8988T (cell line): Measurements from ENCODE around the gene CYP26C1.

ENCODE experiments used
- DNase-seq: peaks from one replicate; pipeline ENCODE4 v3.0.0; 2011

CYP26C1 gene

GRCh38 chr10:93059975-93060886, at the start of gene CYP26C1:
CYP26C1 (plus strand) TSS chr10:93060798; CDS start chr10:93061264, 466 bp downstream.
- DNase-seq = peak; percentile 28

- DNase-seq = no peak
These were observed 44.9 kb upstream of the CYP26C1 start for GRCh38 chr10:93015722-93016121.

- DNase-seq = no peak
These were observed 37.5 kb upstream of the CYP26C1 start for GRCh38 chr10:93023013-93023650.

- DNase-seq = no peak
These were observed 34.5 kb upstream of the CYP26C1 start for GRCh38 chr10:93026072-93026471.

GRCh38 chr10:93027508-93027907, 33.1 kb upstream of the CYP26C1 start:
- DNase-seq = no peak

- no peak for DNase-seq
These were observed 31.7 kb upstream of the CYP26C1 start for GRCh38 chr10:93028883-93029282.

- no peak for DNase-seq
These were observed 30.2 kb upstream of the CYP26C1 start for GRCh38 chr10:93030409-93030808.

- no peak for DNase-seq
These were observed 28.3 kb upstream of the CYP26C1 start for GRCh38 chr10:93032105-93032808.

- no peak for DNase-seq
These were observed 27.8 kb upstream of the CYP26C1 start for GRCh38 chr10:93032809-93033137.

- DNase-seq = no peak
These were observed 26.2 kb upstream of the CYP26C1 start for GRCh38 chr10:93034426-93034825.

- no peak for DNase-seq
These were observed 21.5 kb upstream of the CYP26C1 start for GRCh38 chr10:93039110-93039509.

- DNase-seq = no peak
These were observed 20.9 kb upstream of the CYP26C1 start for GRCh38 chr10:93039721-93040120.

GRCh38 chr10:93054486-93054885, 6.1 kb upstream of the CYP26C1 start:
- no peak for DNase-seq

GRCh38 chr10:93058139-93058538, 2.5 kb upstream of the CYP26C1 start:
- no peak for DNase-seq

- DNase-seq = peak; percentile 37
These were observed 442 bp downstream of the CYP26C1 start for GRCh38 chr10:93060887-93061593.

- peak; percentile 37 for DNase-seq
These were observed 1.3 kb downstream of the CYP26C1 start for GRCh38 chr10:93061594-93062513.

- peak; percentile 42 for DNase-seq
These were observed 2.0 kb downstream of the CYP26C1 start for GRCh38 chr10:93062514-93063143.

GRCh38 chr10:93063144-93063976, 2.8 kb downstream of the CYP26C1 start:
- peak; percentile 53 for DNase-seq

- DNase-seq = peak; percentile 37
These were observed 3.5 kb downstream of the CYP26C1 start for GRCh38 chr10:93063977-93064660.
